ACHN (cell line): ENCODE measurements around the gene SECTM1.
A peak's percentile ranks its signal among the peaks of the same experiment; 100 is the strongest.

ENCODE experiments used
- DNase-seq: peaks from one replicate; pipeline ENCODE4 v3.0.0-alpha.2; 2015
- in situ Hi-C: cut with HindIII; loops from 2 replicates; pipeline ENCODE4 v1.10.0; 2017; ENCODE audit warnings: low sequenced_read_pairs, low pct_ligation_motif_present, low pct_unique_long_range_greater_than_20kb

SECTM1 gene

GRCh38 chr17:82278308-82278707, 55.3 kb downstream of the SECTM1 start:
- no peak for DNase-seq
- in situ Hi-C loops, result no loop called here

- in situ Hi-C loops, result no loop called here
- DNase-seq, result no peak
These were observed 55.7 kb downstream of the SECTM1 start for GRCh38 chr17:82277851-82278250.

GRCh38 chr17:82276938-82277337, 56.6 kb downstream of the SECTM1 start:
- in situ Hi-C loops, result no loop called here
- DNase-seq, result no peak

- in situ Hi-C loops, result no loop called here
- DNase-seq, result no peak
These were observed 58.2 kb downstream of the SECTM1 start for GRCh38 chr17:82275326-82275725.

GRCh38 chr17:82274134-82275020, 59.2 kb downstream of the SECTM1 start:
- in situ Hi-C loops, result no loop called here
- no peak for DNase-seq

- in situ Hi-C loops, result no loop called here
- DNase-seq, result peak; percentile 85
These were observed 60.0 kb downstream of the SECTM1 start, which contains the start of gene CSNK1D for GRCh38 chr17:82273327-82274133. Gene CSNK1D, minus strand, starts transcription at chr17:82273700. Its CDS starts 319 bp downstream, at chr17:82273381.

- in situ Hi-C loops, result no loop called here
- no peak for DNase-seq
These were observed 60.9 kb downstream of the SECTM1 start for GRCh38 chr17:82272495-82273326.

- DNase-seq, result no peak
- in situ Hi-C loops, result no loop called here
These were observed 62.2 kb downstream of the SECTM1 start for GRCh38 chr17:82271401-82271800.
